ENCODE results near the gene SEMA6A.
A peak's percentile ranks its signal among the peaks of the same experiment; 100 is the strongest.

DNA sequence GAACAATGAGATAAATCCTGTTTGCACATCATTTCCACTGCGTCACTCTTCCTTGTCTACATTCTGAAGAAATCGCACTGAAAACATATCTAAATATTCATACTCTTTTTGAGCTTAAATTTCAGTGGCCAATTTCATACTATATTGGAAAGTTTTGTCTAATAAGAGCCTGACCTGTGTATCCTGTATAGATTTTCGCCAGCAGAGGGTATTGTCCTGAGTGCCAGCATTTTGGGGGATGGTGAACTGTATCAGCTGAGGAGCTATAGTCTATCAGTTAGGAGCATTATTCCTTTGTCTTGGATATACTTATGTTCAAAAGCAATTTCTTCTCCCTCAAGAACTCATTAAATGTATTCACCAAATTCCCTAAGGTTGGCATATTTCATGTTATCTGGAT is 102.3 kb downstream of the SEMA6A start:
- TF ChIP-seq, protein P1, sequence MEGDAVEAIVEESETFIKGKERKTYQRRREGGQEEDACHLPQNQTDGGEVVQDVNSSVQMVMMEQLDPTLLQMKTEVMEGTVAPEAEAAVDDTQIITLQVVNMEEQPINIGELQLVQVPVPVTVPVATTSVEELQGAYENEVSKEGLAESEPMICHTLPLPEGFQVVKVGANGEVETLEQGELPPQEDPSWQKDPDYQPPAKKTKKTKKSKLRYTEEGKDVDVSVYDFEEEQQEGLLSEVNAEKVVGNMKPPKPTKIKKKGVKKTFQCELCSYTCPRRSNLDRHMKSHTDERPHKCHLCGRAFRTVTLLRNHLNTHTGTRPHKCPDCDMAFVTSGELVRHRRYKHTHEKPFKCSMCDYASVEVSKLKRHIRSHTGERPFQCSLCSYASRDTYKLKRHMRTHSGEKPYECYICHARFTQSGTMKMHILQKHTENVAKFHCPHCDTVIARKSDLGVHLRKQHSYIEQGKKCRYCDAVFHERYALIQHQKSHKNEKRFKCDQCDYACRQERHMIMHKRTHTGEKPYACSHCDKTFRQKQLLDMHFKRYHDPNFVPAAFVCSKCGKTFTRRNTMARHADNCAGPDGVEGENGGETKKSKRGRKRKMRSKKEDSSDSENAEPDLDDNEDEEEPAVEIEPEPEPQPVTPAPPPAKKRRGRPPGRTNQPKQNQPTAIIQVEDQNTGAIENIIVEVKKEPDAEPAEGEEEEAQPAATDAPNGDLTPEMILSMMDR (conservative IDR thresholded peaks at IDR 0.05; ENCODE audit: low read length), result peak; percentile 28; the same call in 1 of the 2 replicates
- TF ChIP-seq EZH2phosphoT487 (IDR thresholded peaks at IDR 0.05; ENCODE audit: borderline replicate concordance, low read depth, low read length), result no peak
